DLD1 (cell line): Measurements from ENCODE around the gene ADGRE2.
"Not testable (repeated sequence)": the region's sequence is repeated elsewhere in the genome, so short reads cannot be mapped to it uniquely, and the experiment has no call there.

Source experiments
- in situ Hi-C: cut with HindIII; loops from 2 replicates; pipeline ENCODE4 v1.10.0; 2017; ENCODE audit warnings: low sequenced_read_pairs

The ADGRE2 gene

GRCh38 chr19:14778110-14778845 lies at the start of gene ADGRE2:
TSS of gene ADGRE2 (minus strand) at chr19:14778560. CDS start at chr19:14776756, 1,804 bp downstream.
- in situ Hi-C loops, result not testable (repeated sequence)

- in situ Hi-C loops, result no loop called here
Observed at GRCh38 chr19:14826006-14826405, 47.6 kb upstream of the ADGRE2 start.

GRCh38 chr19:14821937-14822336 lies 43.6 kb upstream of the ADGRE2 start:
- in situ Hi-C loops, result no loop called here

- in situ Hi-C loops, result no loop called here
Observed at GRCh38 chr19:14818588-14818987, 40.2 kb upstream of the ADGRE2 start.

- in situ Hi-C loops, result no loop called here
Observed at GRCh38 chr19:14817052-14817451, 38.7 kb upstream of the ADGRE2 start.

GRCh38 chr19:14814982-14815652 lies 36.8 kb upstream of the ADGRE2 start:
- in situ Hi-C loops, result no loop called here

GRCh38 chr19:14809272-14810057 lies 31.1 kb upstream of the ADGRE2 start:
- in situ Hi-C loops, result no loop called here

- in situ Hi-C loops, result no loop called here
Observed at GRCh38 chr19:14804765-14805164, 26.4 kb upstream of the ADGRE2 start.

- in situ Hi-C loops, result no loop called here
Observed at GRCh38 chr19:14798760-14799159, 20.4 kb upstream of the ADGRE2 start.

GRCh38 chr19:14796021-14796420 lies 17.7 kb upstream of the ADGRE2 start:
- in situ Hi-C loops, result no loop called here

- in situ Hi-C loops, result no loop called here
Observed at GRCh38 chr19:14795078-14795721, 16.8 kb upstream of the ADGRE2 start.

GRCh38 chr19:14792250-14792649 lies 13.9 kb upstream of the ADGRE2 start:
- in situ Hi-C loops, result not testable (repeated sequence)

GRCh38 chr19:14786421-14786851 lies 8.1 kb upstream of the ADGRE2 start:
- in situ Hi-C loops, result no loop called here

- in situ Hi-C loops, result not testable (repeated sequence)
Observed at GRCh38 chr19:14785102-14785793, 6.9 kb upstream of the ADGRE2 start.

GRCh38 chr19:14784730-14785101 lies 6.4 kb upstream of the ADGRE2 start:
- in situ Hi-C loops, result not testable (repeated sequence)

GRCh38 chr19:14783410-14783998 lies 5.1 kb upstream of the ADGRE2 start:
- in situ Hi-C loops, result not testable (repeated sequence)

- in situ Hi-C loops, result no loop called here
Observed at GRCh38 chr19:14782626-14783409, 4.5 kb upstream of the ADGRE2 start.

GRCh38 chr19:14781713-14782536 lies 3.6 kb upstream of the ADGRE2 start:
- in situ Hi-C loops, result not testable (repeated sequence)
